Measurements from ENCODE around the gene BCKDHA.

BCKDHA gene

DNA sequence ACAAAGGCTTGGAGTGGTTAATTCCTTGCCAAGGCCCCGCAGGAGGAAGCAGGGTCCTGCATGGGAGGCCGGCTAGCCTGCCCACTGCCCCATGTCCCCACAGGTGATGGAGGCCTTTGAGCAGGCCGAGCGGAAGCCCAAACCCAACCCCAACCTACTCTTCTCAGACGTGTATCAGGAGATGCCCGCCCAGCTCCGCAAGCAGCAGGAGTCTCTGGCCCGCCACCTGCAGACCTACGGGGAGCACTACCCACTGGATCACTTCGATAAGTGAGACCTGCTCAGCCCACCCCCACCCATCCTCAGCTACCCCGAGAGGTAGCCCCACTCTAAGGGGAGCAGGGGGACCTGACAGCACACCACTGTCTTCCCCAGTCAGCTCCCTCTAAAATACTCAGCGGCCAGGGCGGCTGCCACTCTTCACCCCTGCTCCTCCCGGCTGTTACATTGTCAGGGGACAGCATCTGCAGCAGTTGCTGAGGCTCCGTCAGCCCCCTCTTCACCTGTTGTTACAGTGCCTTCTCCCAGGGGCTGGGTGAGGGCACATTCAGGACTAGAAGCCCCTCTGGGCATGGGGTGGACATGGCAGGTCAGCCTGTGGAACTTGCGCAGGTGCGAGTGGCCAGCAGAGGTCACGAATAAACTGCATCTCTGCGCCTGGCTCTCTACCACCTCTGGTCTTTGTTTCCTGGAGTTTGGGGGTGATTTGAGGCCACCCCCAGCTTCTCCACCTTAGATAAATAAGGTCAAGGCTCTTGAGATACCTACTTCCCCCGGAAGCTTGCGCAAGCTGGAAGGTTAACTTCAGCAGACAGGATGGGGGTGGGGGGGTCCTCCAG is 26.9 kb downstream of the BCKDHA start:
- in situ Hi-C loops (cut with HindIII; ENCODE audit: low sequenced_read_pairs), result no loop called here
- TF ChIP-seq, protein P1, sequence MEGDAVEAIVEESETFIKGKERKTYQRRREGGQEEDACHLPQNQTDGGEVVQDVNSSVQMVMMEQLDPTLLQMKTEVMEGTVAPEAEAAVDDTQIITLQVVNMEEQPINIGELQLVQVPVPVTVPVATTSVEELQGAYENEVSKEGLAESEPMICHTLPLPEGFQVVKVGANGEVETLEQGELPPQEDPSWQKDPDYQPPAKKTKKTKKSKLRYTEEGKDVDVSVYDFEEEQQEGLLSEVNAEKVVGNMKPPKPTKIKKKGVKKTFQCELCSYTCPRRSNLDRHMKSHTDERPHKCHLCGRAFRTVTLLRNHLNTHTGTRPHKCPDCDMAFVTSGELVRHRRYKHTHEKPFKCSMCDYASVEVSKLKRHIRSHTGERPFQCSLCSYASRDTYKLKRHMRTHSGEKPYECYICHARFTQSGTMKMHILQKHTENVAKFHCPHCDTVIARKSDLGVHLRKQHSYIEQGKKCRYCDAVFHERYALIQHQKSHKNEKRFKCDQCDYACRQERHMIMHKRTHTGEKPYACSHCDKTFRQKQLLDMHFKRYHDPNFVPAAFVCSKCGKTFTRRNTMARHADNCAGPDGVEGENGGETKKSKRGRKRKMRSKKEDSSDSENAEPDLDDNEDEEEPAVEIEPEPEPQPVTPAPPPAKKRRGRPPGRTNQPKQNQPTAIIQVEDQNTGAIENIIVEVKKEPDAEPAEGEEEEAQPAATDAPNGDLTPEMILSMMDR (IDR thresholded peaks at IDR 0.05; ENCODE audit: low read depth, low read length, missing control alignments), result no peak
- H3K4me3 ChIP-seq (ENCODE audit: low read depth, low read length), result no peak overlapping the region
- no peak for DNase-seq (ENCODE audit: low read depth)

DNA sequence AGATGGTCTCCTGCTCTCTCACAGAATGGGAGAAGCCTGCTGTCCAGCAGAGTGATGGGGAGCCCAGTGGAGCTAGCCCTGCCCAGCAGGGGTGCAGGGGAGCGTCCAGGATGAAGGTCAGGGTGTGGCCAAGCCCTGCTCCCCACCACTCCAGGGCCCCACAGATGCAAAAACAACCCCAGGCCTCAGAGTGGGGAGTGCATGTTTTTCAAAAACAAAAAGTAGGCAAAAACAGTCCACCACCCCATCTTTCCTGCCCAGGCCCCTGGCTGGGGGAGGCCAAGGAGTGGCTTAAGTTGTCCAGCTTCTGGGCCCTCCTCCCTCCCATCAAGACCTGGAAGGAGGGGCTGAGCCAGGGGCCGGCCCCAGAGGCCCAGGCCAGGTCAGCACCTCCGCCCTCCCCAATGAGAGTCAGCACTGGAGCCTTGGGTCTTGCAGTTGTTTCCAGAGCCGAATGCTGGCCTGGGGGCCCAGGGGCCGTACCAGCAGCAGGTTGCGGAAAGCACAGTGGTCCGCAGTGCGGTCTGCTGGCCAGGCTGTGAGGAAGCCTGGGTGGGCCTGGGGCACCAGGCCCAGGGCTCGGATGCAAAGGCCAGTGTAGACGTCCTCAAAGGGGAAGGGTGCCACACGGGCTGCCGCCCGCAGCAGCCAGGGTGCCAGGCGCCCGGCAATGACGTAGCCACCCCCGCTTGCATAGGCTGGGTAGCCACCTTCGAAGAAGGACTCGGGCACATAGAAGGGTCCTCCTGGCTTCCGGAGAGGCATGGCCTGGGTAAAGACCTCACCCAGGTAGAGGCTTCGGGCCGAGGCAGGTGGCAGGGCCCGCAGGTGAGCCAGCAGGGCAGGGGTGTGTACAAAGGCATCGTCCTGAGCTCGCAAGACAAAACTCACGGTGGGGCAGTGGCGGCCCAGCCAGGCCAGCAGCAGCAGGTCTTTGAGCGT is 27.8 kb downstream of the BCKDHA start:
- no peak overlapping the region for H3K4me3 ChIP-seq (ENCODE audit: low read depth, low read length)
- TF ChIP-seq, protein P1 (IDR thresholded peaks at IDR 0.05; ENCODE audit: low read depth, low read length, missing control alignments), result no peak
- in situ Hi-C loops (cut with HindIII; ENCODE audit: low sequenced_read_pairs), result no loop called here
- DNase-seq (ENCODE audit: low read depth), result no peak

GRCh38 chr19:41426116-41426841 is 28.7 kb downstream of the BCKDHA start:
- TF ChIP-seq, protein P1 (IDR thresholded peaks at IDR 0.05; ENCODE audit: low read depth, low read length, missing control alignments), result no peak
- no peak overlapping the region for H3K4me3 ChIP-seq (ENCODE audit: low read depth, low read length)
- in situ Hi-C loops (cut with HindIII; ENCODE audit: low sequenced_read_pairs), result no loop called here
- no peak for DNase-seq (ENCODE audit: low read depth)

GRCh38 chr19:41426952-41427646 is 29.5 kb downstream of the BCKDHA start, which contains the start of gene B3GNT8:
Gene B3GNT8 (minus strand): TSS chr19:41427374. CDS start chr19:41426778, 596 bp downstream.
- in situ Hi-C loops (cut with HindIII; ENCODE audit: low sequenced_read_pairs), result no loop called here
- no peak for DNase-seq (ENCODE audit: low read depth)
- H3K4me3 ChIP-seq (ENCODE audit: low read depth, low read length), result peak within 1 kb of the TSS; percentile 37
- TF ChIP-seq, protein P1 (IDR thresholded peaks at IDR 0.05; ENCODE audit: low read depth, low read length, missing control alignments), result no peak

GRCh38 chr19:41427647-41428480 is 30.2 kb downstream of the BCKDHA start:
- DNase-seq (ENCODE audit: low read depth), result no peak
- in situ Hi-C loops (cut with HindIII; ENCODE audit: low sequenced_read_pairs), result no loop called here
- TF ChIP-seq, protein P1 (IDR thresholded peaks at IDR 0.05; ENCODE audit: low read depth, low read length, missing control alignments), result no peak

More at GRCh38 chr19:41427647-41428480, 30.2 kb downstream of the BCKDHA start:
- peak overlapping the region; percentile 37 for H3K4me3 ChIP-seq (ENCODE audit: low read depth, low read length)

Data from astrocyte of the cerebellum (primary cell).